HG02885 (cell line): ENCODE data around the gene IL36A.

ENCODE experiments used
- ATAC-seq: cut with Tn5 transposase; IDR thresholded peaks from one replicate; pipeline ENCODE4 v1.9.1; 2021; ENCODE audit warnings: mild to moderate bottlenecking; ENCODE audit not compliant: unreplicated experiment, poor library complexity

Gene IL36A

GRCh38 chr2:113000436-113000835 lies 4.8 kb upstream of the IL36A start:
- ATAC-seq = no peak

- no peak for ATAC-seq
Observed at GRCh38 chr2:113002677-113003076, 2.6 kb upstream of the IL36A start.

DNA sequence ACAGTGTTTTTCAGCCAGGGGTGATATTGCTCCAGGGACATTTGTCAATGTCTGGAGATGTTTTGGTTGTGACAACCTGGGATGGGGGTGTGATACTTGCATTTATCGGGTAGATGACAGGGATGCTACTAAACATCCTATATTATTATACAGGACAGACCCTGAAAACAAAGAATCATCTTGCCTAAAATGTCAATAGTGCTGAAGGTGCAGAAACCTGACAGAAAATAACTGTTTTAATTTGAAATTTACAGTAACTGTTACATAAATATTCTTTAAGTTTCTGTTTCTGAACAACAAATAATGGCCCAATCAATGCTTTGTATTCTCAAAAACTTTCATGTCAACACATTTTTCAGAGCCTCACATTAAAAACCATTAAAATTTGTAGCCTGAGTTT lies 2.0 kb downstream of the IL36A start:
- ATAC-seq = no peak

- ATAC-seq = no peak
Observed at GRCh38 chr2:113009622-113010021, 4.4 kb downstream of the IL36A start.

- no peak for ATAC-seq
Observed at GRCh38 chr2:113010088-113010487, 4.8 kb downstream of the IL36A start.

GRCh38 chr2:113011108-113011507 lies 5.8 kb downstream of the IL36A start:
- ATAC-seq = no peak

- no peak for ATAC-seq
Observed at GRCh38 chr2:113012436-113013335, 7.4 kb downstream of the IL36A start.

DNA sequence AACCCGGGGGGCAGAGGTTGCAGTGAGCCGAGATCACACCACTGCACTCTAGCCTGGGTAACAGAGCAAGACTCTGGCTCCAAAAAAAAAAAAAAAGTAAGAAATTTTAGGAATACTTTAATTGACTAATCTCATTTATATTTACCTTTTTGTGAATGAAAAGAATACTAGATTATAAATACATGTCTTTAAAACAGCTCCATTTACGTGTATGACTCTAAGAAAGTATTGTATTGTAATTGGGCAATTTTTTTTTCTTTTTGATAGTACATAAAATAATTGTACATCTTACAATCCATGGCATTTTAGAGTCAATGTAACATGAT lies 8.0 kb downstream of the IL36A start:
- no peak for ATAC-seq

- no peak for ATAC-seq
Observed at GRCh38 chr2:113014067-113014466, 8.8 kb downstream of the IL36A start.

DNA sequence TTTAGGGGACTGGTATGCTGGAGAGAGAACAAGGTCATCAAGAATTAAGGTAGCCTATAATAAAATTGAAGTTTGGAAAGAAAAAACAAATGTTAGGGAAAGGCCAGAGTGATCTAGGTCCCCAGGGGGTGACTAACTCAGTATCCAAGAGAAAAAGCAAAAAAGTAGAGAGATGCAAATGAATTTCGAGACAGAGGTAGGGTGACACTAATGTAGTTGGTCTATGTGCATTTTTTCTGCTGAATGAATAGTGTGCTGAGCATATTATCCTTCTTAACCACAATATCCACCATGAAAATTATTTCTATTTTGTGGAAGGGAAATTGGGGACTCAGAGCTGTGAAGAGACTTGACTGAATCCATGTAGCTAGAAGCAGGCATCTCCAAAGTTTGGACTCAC lies 9.8 kb downstream of the IL36A start:
- no peak for ATAC-seq

DNA sequence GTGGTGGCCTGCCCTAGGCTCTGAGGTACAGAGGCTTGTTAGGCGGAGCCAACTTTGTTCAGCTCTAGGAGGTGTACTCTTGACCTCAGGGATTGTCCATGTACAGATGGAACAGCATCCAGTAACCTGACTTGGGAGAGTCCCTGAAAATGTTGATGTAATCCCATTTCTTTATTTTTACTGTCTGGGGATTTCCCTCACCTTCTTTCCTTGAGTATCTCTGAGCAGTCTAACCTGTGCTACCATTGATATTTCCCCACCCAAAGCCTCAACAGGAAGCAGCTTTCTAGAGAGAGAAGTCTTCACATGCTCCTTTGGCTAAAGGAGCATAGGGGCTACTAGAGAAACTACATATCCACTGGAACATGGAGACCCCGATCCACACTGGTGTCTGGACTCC lies 10.4 kb downstream of the IL36A start:
- no peak for ATAC-seq

DNA sequence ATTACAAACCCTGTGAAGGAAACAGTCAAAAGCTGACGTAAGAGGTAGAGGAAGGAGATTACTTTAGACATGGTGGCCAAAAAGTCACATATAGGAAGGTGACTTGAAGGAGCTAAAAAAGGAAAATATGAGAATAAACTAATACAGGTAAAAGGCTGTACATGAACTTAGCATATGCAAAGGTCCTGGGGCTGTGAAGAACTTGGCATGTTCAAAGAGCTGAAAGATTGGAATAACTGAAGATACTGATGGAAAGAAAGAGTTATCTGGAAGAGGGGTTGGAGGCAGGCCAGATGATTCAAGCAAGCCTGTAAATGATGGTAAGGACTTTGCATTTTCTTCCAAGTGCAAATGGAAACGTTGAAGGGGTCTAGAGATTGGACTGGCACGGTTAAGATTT lies 13.2 kb downstream of the IL36A start:
- no peak for ATAC-seq

GRCh38 chr2:113021312-113021711 lies 16.1 kb downstream of the IL36A start:
- no peak for ATAC-seq

- ATAC-seq = no peak
Observed at GRCh38 chr2:113024764-113025163, 19.5 kb downstream of the IL36A start.

DNA sequence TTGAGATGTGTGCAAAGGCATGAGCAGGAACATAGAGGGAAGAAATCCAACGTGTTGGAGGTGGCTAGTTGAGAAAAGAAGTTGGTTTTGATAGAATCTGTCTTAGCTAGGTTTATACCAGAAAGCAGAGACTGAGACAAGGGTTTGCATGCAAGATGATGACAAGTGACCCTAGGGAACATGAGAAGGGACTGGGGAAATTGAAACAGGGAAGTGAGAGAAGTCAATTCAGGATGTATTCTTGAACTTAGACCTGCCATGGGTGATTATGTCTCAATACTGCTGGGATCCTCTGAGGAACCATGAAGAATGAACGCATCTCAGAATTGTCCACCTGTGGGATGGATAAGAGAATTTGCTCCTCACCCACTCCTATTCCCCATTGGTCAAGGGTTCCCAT lies 20.5 kb downstream of the IL36A start:
- ATAC-seq = no peak

- no peak for ATAC-seq
Observed at GRCh38 chr2:113027691-113028090, 22.4 kb downstream of the IL36A start.

- no peak for ATAC-seq
Observed at GRCh38 chr2:113028112-113028511, 22.9 kb downstream of the IL36A start.

DNA sequence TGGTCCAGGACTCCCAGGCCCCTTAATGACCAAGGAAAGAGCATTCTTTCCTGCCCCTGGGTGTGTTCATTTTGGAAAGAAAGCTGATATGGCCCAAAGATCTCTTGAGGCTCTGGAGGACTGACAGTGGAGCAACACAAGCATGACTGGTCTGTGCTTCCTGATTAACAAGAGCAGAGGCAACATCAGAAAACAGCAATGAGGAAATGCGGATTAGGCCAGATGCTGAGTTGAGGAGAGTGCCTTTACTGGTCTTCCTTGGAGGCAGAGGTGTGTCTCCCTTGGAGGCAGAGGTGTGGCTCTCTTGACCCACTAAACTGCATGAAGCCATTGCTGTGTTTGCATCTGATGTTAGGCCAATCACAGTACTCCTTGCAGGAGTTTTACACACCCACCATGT lies 27.5 kb downstream of the IL36A start:
- ATAC-seq = no peak

DNA sequence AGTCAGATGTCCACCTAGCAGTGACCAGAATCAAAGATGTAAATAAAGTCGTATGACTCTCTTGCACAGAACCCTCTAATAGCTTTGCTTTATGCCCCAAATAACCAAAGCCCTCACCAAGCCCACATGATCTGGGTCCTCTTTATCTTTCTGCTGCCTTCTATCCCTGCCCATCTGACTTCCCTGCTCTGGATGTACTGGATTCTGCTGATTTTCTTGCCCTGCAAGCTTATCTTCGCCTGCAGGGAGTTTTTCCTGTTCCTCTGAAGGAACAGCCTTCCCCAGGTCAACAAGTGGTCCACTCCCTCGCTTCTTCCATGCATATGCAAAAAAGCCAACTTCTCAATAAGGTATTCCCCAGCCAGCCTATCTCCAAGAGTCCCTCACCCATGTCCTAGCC lies 28.8 kb downstream of the IL36A start:
- no peak for ATAC-seq

GRCh38 chr2:113036763-113037162 lies 31.5 kb downstream of the IL36A start:
- ATAC-seq = no peak

DNA sequence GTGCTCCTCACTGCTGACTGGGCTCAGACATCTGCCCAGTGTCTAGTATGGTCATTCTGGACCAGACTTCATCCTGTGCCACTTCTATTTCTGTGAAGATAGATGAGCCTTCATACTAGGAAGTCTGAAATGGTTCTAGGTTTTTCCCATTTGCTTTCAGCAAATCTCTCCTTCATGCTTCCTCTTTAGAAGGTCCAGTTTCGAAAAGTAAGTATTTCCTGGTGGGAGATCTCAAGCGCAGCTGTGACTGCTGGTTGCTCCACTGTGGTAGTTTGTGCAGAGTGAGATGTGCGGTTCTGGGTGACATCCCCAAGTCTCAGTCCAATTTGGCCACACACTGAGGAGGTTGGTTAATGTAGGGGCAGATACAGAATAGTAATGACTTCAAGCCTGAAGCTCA lies 33.0 kb downstream of the IL36A start:
- no peak for ATAC-seq

GRCh38 chr2:113039158-113039557 lies 33.9 kb downstream of the IL36A start:
- ATAC-seq = no peak
